Ishikawa (cell line): ENCODE measurements around the gene GMDS.

Experiments used
- CEBPB ChIP-seq: IDR thresholded peaks from 2 replicates; pipeline ENCODE4 v1.6.1; 2012
- CREB1 ChIP-seq: IDR thresholded peaks from 2 replicates; pipeline ENCODE4 v1.6.1; 2012; ENCODE audit warnings: low read depth
- EGR1 ChIP-seq: IDR thresholded peaks from 2 replicates; pipeline ENCODE4 v1.6.1; 2012
- EP300 ChIP-seq: IDR thresholded peaks from 2 replicates; pipeline ENCODE4 v1.6.1; 2012; ENCODE audit warnings: borderline replicate concordance
- FOXM1 ChIP-seq: IDR thresholded peaks from 2 replicates; pipeline ENCODE4 v1.6.1; 2012; ENCODE audit warnings: low read depth, borderline replicate concordance
- MAX ChIP-seq: IDR thresholded peaks from 2 replicates; pipeline ENCODE4 v1.6.1; 2012
- NFIC ChIP-seq: IDR thresholded peaks from 2 replicates; pipeline ENCODE4 v1.6.1; 2012
- RAD21 ChIP-seq: IDR thresholded peaks from 2 replicates; pipeline ENCODE4 v1.6.1; 2012; ENCODE audit warnings: low read depth
- REST ChIP-seq: IDR thresholded peaks from 2 replicates; pipeline ENCODE4 v1.6.1; 2012; ENCODE audit warnings: low read depth, mild to moderate bottlenecking
- TAF1 ChIP-seq: IDR thresholded peaks from 2 replicates; pipeline ENCODE4 v1.6.1; 2012; ENCODE audit warnings: low read depth, mild to moderate bottlenecking
- TCF12 ChIP-seq: IDR thresholded peaks from 2 replicates; pipeline ENCODE4 v1.6.1; 2012; ENCODE audit warnings: low read depth
- TEAD4 ChIP-seq: IDR thresholded peaks from 2 replicates; pipeline ENCODE4 v1.6.1; 2012
- USF1 ChIP-seq: IDR thresholded peaks from 2 replicates; pipeline ENCODE4 v1.6.1; 2012
- YY1 ChIP-seq: IDR thresholded peaks from 2 replicates; pipeline ENCODE4 v1.6.1; 2012; ENCODE audit warnings: low read depth
- ZBTB7A ChIP-seq: IDR thresholded peaks from 2 replicates; pipeline ENCODE4 v1.6.1; 2012; ENCODE audit warnings: low read depth

The GMDS gene

GRCh38 chr6:1971612-1972011 is 273.8 kb downstream of the GMDS start:
- TF ChIP-seq EP300: no peak
- no peak for TF ChIP-seq USF1
- TF ChIP-seq TEAD4: no peak
- TF ChIP-seq YY1: no peak

GRCh38 chr6:1970151-1970561 is 275.2 kb downstream of the GMDS start:
- TF ChIP-seq CEBPB (no peak), MAX (no peak), CREB1 (no peak), REST (no peak), FOXM1 (no peak), RAD21 (no peak), EGR1 (no peak), NFIC (no peak), USF1 (no peak)

GRCh38 chr6:1966713-1967112 is 278.7 kb downstream of the GMDS start:
- TF ChIP-seq TEAD4 (no peak), TCF12 (no peak), CEBPB (no peak), REST (no peak), EGR1 (no peak), CREB1 (no peak), RAD21 (no peak), FOXM1 (no peak), ZBTB7A (no peak), TAF1 (no peak), NFIC (no peak), EP300 (no peak), MAX (no peak), USF1 (no peak)

- TF ChIP-seq YY1: no peak
- TF ChIP-seq MAX: no peak
- no peak for TF ChIP-seq USF1
- TF ChIP-seq NFIC: no peak
These were observed 279.7 kb downstream of the GMDS start for GRCh38 chr6:1965596-1966224.

GRCh38 chr6:1963596-1963995 is 281.8 kb downstream of the GMDS start:
- TF ChIP-seq TAF1 (no peak), ZBTB7A (no peak)

- no peak for TF ChIP-seq USF1
- no peak for TF ChIP-seq TCF12
- TF ChIP-seq FOXM1: no peak
These were observed 283.2 kb downstream of the GMDS start for GRCh38 chr6:1962201-1962600.
